Measurements from ENCODE around the gene FAM184A. TPM values are rescaled to one million over a fixed set of nuclear protein-coding genes. Genes with fewer than 3 reads are reported as not detected.

Gene FAM184A
- total RNA-seq, 1 experiment from 2014 or later = 13.3 TPM

DNA sequence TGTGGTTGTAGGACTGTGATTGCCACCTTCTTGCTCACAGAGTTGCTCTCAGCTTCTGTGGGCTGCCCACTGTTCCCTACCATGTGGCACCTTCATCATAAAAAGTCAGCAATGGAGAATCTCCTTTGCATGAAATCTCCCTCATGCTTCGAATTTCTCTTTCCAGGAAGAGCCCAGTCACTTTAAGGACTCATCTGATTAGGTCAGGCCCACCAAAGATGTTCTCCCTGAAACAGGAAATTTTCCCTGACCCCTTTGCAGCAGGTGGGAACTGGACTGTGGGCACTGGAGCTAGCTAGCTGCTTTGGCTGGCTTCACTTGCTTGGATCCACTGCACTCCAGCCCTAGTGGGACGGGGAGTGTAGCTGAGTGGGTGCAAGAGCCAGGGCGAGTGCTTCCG is 47.7 kb upstream of the FAM184A start:
- POLR2A ChIA-PET = no interaction called here
- TF ChIP-seq ZMAT4 (CRISPR knock-in tag; IDR thresholded peaks at IDR 0.05) (no peak), NR3C1 (CRISPR knock-in tag; conservative IDR thresholded peaks at IDR 0.05; ENCODE audit: low read depth) (no peak), ZNF317 (CRISPR knock-in tag; IDR thresholded peaks at IDR 0.05; ENCODE audit: borderline replicate concordance, low read depth) (no peak), MAX (CRISPR knock-in tag; IDR thresholded peaks at IDR 0.05) (no peak), GABPB1 (CRISPR knock-in tag; IDR thresholded peaks at IDR 0.05) (no peak), IRF1 (CRISPR knock-in tag; IDR thresholded peaks at IDR 0.05) (no peak), ATF1 (CRISPR knock-in tag; IDR thresholded peaks at IDR 0.05) (no peak), ZNF512 (CRISPR knock-in tag; IDR thresholded peaks at IDR 0.05; ENCODE audit: borderline replicate concordance) (no peak)
- TF ChIP-seq, protein P1, sequence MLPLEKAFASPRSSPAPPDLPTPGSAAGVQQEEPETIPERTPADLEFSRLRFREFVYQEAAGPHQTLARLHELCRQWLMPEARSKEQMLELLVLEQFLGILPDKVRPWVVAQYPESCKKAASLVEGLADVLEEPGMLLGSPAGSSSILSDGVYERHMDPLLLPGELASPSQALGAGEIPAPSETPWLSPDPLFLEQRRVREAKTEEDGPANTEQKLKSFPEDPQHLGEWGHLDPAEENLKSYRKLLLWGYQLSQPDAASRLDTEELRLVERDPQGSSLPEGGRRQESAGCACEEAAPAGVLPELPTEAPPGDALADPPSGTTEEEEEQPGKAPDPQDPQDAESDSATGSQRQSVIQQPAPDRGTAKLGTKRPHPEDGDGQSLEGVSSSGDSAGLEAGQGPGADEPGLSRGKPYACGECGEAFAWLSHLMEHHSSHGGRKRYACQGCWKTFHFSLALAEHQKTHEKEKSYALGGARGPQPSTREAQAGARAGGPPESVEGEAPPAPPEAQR (CRISPR knock-in tag; IDR thresholded peaks at IDR 0.05) = no peak
- TF ChIP-seq, protein P2, sequence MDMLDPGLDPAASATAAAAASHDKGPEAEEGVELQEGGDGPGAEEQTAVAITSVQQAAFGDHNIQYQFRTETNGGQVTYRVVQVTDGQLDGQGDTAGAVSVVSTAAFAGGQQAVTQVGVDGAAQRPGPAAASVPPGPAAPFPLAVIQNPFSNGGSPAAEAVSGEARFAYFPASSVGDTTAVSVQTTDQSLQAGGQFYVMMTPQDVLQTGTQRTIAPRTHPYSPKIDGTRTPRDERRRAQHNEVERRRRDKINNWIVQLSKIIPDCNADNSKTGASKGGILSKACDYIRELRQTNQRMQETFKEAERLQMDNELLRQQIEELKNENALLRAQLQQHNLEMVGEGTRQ (CRISPR knock-in tag; IDR thresholded peaks at IDR 0.05) = no peak
- ATAC-seq (no peak), DNase-seq (ENCODE audit: low spot score) (no peak)
- no peaks in the 10 kb centered on the region for H3K27me3 Mint-ChIP-seq (ENCODE audit: low read depth)
- H3K9me3 Mint-ChIP-seq = 0 out of 2 replicates have a peak, but pooled peaks cover 13% of the 10 kb centered on the region
- no peak overlapping the region for H3K4me3 Mint-ChIP-seq
- no peak overlapping the region for H3K27ac Mint-ChIP-seq
- CTCF ChIA-PET = interaction anchor here (1.0 kb wide), 1 partner anchor 48 kb away, joined by 3 read pairs; the partner anchor contains the start of gene FAM184A
- H3K36me3 Mint-ChIP-seq = no peaks in the 10 kb centered on the region
- peaks cover 34% of the 10 kb centered on the region for H3K4me1 Mint-ChIP-seq

GRCh38 chr6:119125576-119125975 is 47.1 kb upstream of the FAM184A start:
- H3K27me3 Mint-ChIP-seq (ENCODE audit: low read depth) = no peaks in the 10 kb centered on the region
- peaks cover 34% of the 10 kb centered on the region for H3K4me1 Mint-ChIP-seq
- no peaks in the 10 kb centered on the region for H3K36me3 Mint-ChIP-seq
- no peak overlapping the region for H3K27ac Mint-ChIP-seq
- ATAC-seq = no peak
- no peak overlapping the region for H3K4me3 Mint-ChIP-seq
- ChIA-PET CTCF (no interaction called here), POLR2A (no interaction called here)
- DNase-seq (ENCODE audit: low spot score) = no peak
- TF ChIP-seq ZNF396 (CRISPR knock-in tag; IDR thresholded peaks at IDR 0.05; ENCODE audit: borderline replicate concordance) (no peak), TEAD4 (CRISPR knock-in tag; IDR thresholded peaks at IDR 0.05) (no peak), ZBTB43 (CRISPR knock-in tag; IDR thresholded peaks at IDR 0.05) (no peak), STAT6 (CRISPR knock-in tag; conservative IDR thresholded peaks at IDR 0.05; ENCODE audit: low read depth) (no peak)
- TF ChIP-seq, protein P3, sequence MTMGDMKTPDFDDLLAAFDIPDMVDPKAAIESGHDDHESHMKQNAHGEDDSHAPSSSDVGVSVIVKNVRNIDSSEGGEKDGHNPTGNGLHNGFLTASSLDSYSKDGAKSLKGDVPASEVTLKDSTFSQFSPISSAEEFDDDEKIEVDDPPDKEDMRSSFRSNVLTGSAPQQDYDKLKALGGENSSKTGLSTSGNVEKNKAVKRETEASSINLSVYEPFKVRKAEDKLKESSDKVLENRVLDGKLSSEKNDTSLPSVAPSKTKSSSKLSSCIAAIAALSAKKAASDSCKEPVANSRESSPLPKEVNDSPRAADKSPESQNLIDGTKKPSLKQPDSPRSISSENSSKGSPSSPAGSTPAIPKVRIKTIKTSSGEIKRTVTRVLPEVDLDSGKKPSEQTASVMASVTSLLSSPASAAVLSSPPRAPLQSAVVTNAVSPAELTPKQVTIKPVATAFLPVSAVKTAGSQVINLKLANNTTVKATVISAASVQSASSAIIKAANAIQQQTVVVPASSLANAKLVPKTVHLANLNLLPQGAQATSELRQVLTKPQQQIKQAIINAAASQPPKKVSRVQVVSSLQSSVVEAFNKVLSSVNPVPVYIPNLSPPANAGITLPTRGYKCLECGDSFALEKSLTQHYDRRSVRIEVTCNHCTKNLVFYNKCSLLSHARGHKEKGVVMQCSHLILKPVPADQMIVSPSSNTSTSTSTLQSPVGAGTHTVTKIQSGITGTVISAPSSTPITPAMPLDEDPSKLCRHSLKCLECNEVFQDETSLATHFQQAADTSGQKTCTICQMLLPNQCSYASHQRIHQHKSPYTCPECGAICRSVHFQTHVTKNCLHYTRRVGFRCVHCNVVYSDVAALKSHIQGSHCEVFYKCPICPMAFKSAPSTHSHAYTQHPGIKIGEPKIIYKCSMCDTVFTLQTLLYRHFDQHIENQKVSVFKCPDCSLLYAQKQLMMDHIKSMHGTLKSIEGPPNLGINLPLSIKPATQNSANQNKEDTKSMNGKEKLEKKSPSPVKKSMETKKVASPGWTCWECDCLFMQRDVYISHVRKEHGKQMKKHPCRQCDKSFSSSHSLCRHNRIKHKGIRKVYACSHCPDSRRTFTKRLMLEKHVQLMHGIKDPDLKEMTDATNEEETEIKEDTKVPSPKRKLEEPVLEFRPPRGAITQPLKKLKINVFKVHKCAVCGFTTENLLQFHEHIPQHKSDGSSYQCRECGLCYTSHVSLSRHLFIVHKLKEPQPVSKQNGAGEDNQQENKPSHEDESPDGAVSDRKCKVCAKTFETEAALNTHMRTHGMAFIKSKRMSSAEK (CRISPR knock-in tag; IDR thresholded peaks at IDR 0.05; ENCODE audit: borderline replicate concordance) = no peak
- TF ChIP-seq, protein P4, sequence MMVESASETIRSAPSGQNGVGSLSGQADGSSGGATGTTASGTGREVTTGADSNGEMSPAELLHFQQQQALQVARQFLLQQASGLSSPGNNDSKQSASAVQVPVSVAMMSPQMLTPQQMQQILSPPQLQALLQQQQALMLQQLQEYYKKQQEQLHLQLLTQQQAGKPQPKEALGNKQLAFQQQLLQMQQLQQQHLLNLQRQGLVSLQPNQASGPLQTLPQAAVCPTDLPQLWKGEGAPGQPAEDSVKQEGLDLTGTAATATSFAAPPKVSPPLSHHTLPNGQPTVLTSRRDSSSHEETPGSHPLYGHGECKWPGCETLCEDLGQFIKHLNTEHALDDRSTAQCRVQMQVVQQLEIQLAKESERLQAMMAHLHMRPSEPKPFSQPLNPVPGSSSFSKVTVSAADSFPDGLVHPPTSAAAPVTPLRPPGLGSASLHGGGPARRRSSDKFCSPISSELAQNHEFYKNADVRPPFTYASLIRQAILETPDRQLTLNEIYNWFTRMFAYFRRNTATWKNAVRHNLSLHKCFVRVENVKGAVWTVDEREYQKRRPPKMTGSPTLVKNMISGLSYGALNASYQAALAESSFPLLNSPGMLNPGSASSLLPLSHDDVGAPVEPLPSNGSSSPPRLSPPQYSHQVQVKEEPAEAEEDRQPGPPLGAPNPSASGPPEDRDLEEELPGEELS (CRISPR knock-in tag; IDR thresholded peaks at IDR 0.05) = no peak
- 0 out of 2 replicates have a peak, but pooled peaks cover 13% of the 10 kb centered on the region for H3K9me3 Mint-ChIP-seq

Data from WTC11 (cell line).